Endothelial cell of umbilical vein (primary cell): ENCODE data around the gene BORCS5. TPM values are rescaled to one million over a fixed set of nuclear protein-coding genes. Genes with fewer than 3 reads are reported as not detected.

ENCODE experiments used
- BruUV-seq: library from RNA; stranded (reverse); fragments of 400-500 nt; replicated peaks from 2 replicates; lab custom pipeline; 2021; lab: Mats Ljungman, UMichigan
- CTCF ChIA-PET: fragments of 300-600, 350-600 bp; sonication (Branson Sonifier 250); formaldehyde crosslinking; loops from one replicate; lab custom pipeline; 2021; ENCODE audit warnings: antibody characterized with exemption, inconsistent platforms; lab: Charles Lee
- POLR2A ChIA-PET: fragments of 300-600, 350-600 bp; sonication (Branson Sonifier 250); formaldehyde crosslinking; loops from one replicate; lab custom pipeline; 2021; ENCODE audit warnings: antibody characterized with exemption, inconsistent platforms; lab: Charles Lee
- DNase-seq: peaks from one replicate; pipeline ENCODE4 v3.0.0-alpha.2; 2011; ENCODE audit warnings: low read depth, low spot score
- FAIRE-seq: peaks from 2 replicates; lab custom pipeline; 2011; peaks lifted over from hg19 to GRCh38; lab: Jason Lieb, UNC
- H2AFZ ChIP-seq: 2 replicates; pipeline ENCODE4 v1.6.0; 2012; ENCODE audit warnings: low read depth, low read length, control low read depth, inconsistent platforms
- H3K27ac ChIP-seq: 2 replicates; pipeline ENCODE4 v1.5.1; 2011; ENCODE audit warnings: low read depth, mild to moderate bottlenecking, control low read depth, low read length, moderate library complexity; ENCODE audit not compliant: insufficient read depth
- H3K27me3 ChIP-seq, 2 experiments: 2 replicates each; pipeline versions ENCODE4 v1.6.0 to v1.6.1; 2011; ENCODE audit warnings: low read length in 2 of 2, mixed read lengths in 1 of 2; ENCODE audit not compliant: control insufficient read depth in 2 of 2, insufficient read depth in 2 of 2
- H3K36me3 ChIP-seq, 2 experiments: 2 replicates in 1 of 2; 3 replicates in 1 of 2; pipeline ENCODE4 v1.5.1; 2011; ENCODE audit warnings: low read length in 2 of 2, mild to moderate bottlenecking in 1 of 2, moderate library complexity in 1 of 2; ENCODE audit not compliant: control insufficient read depth in 2 of 2, insufficient read depth in 2 of 2; ENCODE audit errors: extremely low read depth in 1 of 2
- H3K4me1 ChIP-seq: 3 replicates; pipeline ENCODE4 v1.5.1; 2011; ENCODE audit warnings: mild to moderate bottlenecking, low read length; ENCODE audit not compliant: control insufficient read depth, insufficient read depth; ENCODE audit errors: extremely low read depth
- H3K4me2 ChIP-seq: 2 replicates; pipeline ENCODE4 v1.6.1; 2011; ENCODE audit warnings: low read length, control low read depth, mixed read lengths; ENCODE audit not compliant: insufficient read depth
- H3K4me3 ChIP-seq, 3 experiments: fragments of 200-600 bp in 1 of 3; sonication (generic), shearing (Covaris generic) in 1 of 3; replicated peaks in 1 of 3; 2 replicates each; pipeline ENCODE4 v1.5.1; 2011 to 2016; ENCODE audit warnings: control low read depth in 3 of 3, low read length in 3 of 3, mild to moderate bottlenecking in 2 of 3, inconsistent platforms in 1 of 3, low read depth in 1 of 3, moderate library complexity in 1 of 3; ENCODE audit not compliant: insufficient read depth in 1 of 3
- H3K79me2 ChIP-seq: 2 replicates; pipeline ENCODE4 v1.6.0; 2012; ENCODE audit warnings: low read length, inconsistent platforms; ENCODE audit not compliant: control insufficient read depth, insufficient read depth
- H3K9ac ChIP-seq: replicated peaks from 2 replicates; pipeline ENCODE3; 2011; ENCODE audit warnings: low read length, control low read depth; ENCODE audit not compliant: insufficient read depth; ENCODE audit errors: extremely low read depth
- H3K9me1 ChIP-seq: replicated peaks from 3 replicates; pipeline ENCODE4 v1.6.0; 2011; ENCODE audit warnings: mild to moderate bottlenecking, low read length; ENCODE audit not compliant: control insufficient read depth, insufficient read depth; ENCODE audit errors: extremely low read depth
- H3K9me3 ChIP-seq: replicated peaks from 2 replicates; pipeline ENCODE4 v1.5.1; 2012; ENCODE audit warnings: low read length, inconsistent platforms; ENCODE audit not compliant: control insufficient read depth, insufficient read depth
- H4K20me1 ChIP-seq: replicated peaks from 2 replicates; pipeline ENCODE3; 2011; ENCODE audit warnings: mild to moderate bottlenecking, low read length; ENCODE audit not compliant: control insufficient read depth, insufficient read depth; ENCODE audit errors: extremely low read depth
- CTCF ChIP-seq, 2 donors: IDR thresholded peaks; 1 replicate in 1 of 2; 2 replicates in 1 of 2; pipeline ENCODE4 v1.5.1; 2011; ENCODE audit warnings: low read length in 2 of 2, mild to moderate bottlenecking in 2 of 2, moderate library complexity in 2 of 2, control low read depth in 1 of 2, inconsistent platforms in 1 of 2, low read depth in 1 of 2; ENCODE audit not compliant: insufficient read depth in 1 of 2; ENCODE audit errors: extremely low read depth in 1 of 2
- EZH2 ChIP-seq: IDR thresholded peaks from 2 replicates; pipeline ENCODE4 v1.6.1; 2012; ENCODE audit warnings: borderline replicate concordance, low read depth, mild to moderate bottlenecking, moderate library complexity, low read length, inconsistent platforms; ENCODE audit not compliant: severe bottlenecking
- FOS ChIP-seq: IDR thresholded peaks from 2 replicates; pipeline ENCODE4 v1.6.1; 2011; ENCODE audit warnings: mild to moderate bottlenecking, low read length, moderate library complexity, borderline replicate concordance; ENCODE audit not compliant: insufficient read depth
- GATA2 ChIP-seq: IDR thresholded peaks from 2 replicates; pipeline ENCODE4 v1.7.0; 2011; ENCODE audit warnings: low read depth, mild to moderate bottlenecking, moderate library complexity, mixed read lengths, low read length; ENCODE audit not compliant: insufficient read length, insufficient read depth
- JUN ChIP-seq: IDR thresholded peaks from 2 replicates; pipeline ENCODE4 v1.6.1; 2011; ENCODE audit warnings: borderline replicate concordance, low read depth; ENCODE audit not compliant: insufficient read length, insufficient read depth
- MAX ChIP-seq: IDR thresholded peaks from 2 replicates; pipeline ENCODE4 v1.6.1; 2011; ENCODE audit not compliant: insufficient read depth, insufficient read length
- MYC ChIP-seq: IDR thresholded peaks from one replicate; pipeline ENCODE4 v1.6.1; 2011; ENCODE audit warnings: mild to moderate bottlenecking, low read depth, low read length
- POLR2A ChIP-seq: IDR thresholded peaks from 2 replicates; pipeline ENCODE4 v1.6.1; 2012; ENCODE audit warnings: low read depth, mild to moderate bottlenecking, control low read depth, low read length
- POLR2AphosphoS5 ChIP-seq: IDR thresholded peaks from 2 replicates; pipeline ENCODE4 v1.6.1; 2012; ENCODE audit warnings: low read depth, mild to moderate bottlenecking, control low read depth, low read length, moderate library complexity; ENCODE audit not compliant: insufficient read depth
- dilution Hi-C: fragments of 300-500 bp; cut with MboI; formaldehyde crosslinking; loops from one replicate; pipeline ENCODE4 v1.15.0; 2019; ENCODE audit warnings: low sequenced_read_pairs; ENCODE audit not compliant: extremely low pct_ligation_motif_present
- intact Hi-C: fragments of 100-400 bp; cut with micrococcal nuclease; formaldehyde crosslinking; loops from one replicate; pipeline ENCODE4 v1.10.0; 2022
- polyA plus RNA-seq, 4 experiments: library from polyadenylated mRNA; depleted of rRNA in 3 of 4; stranded (reverse) in 3 of 4; unstranded in 1 of 4; fragments of >200 nt; gene quantifications; 2 replicates each; pipeline versions ENCODE4 v1.2.1 to v1.2.3, GENCODE V29; 2011 to 2012; ENCODE audit warnings: missing spikeins in 1 of 4
- total RNA-seq: library from RNA; stranded (reverse); gene quantifications from 2 replicates; pipeline ENCODE4 v1.2.3, GENCODE V29; 2021

BORCS5 gene
- total and polyA plus RNA-seq, 2 donors (not counting 3 experiments of a cell fraction or from before 2014, with no cell fraction given), result 8.3 to 10.5 TPM

GRCh38 chr12:12364787-12365445, 8.0 kb downstream of the BORCS5 start:
- DNase-seq (no peak), FAIRE-seq (no peak)
- peaks cover 0 to 2% of the 10 kb centered on the region in 2 experiments for H3K36me3 ChIP-seq
- H2AFZ ChIP-seq, result no peak overlapping the region
- no peaks in the 10 kb centered on the region for H3K9me3 ChIP-seq
- ChIA-PET POLR2A (no interaction called here), CTCF (no interaction called here)
- H3K27ac ChIP-seq, result no peak overlapping the region
- no peaks in the 10 kb centered on the region for H3K27me3 ChIP-seq
- H3K4me1 ChIP-seq, result no peaks in the 10 kb centered on the region
- H3K4me2 ChIP-seq, result no peak overlapping the region
- intact Hi-C loops (no loop called here), dilution Hi-C loops (no loop called here)
- H3K4me3 ChIP-seq, result no peak overlapping the region
- no peaks in the 10 kb centered on the region for H4K20me1 ChIP-seq
- H3K9me1 ChIP-seq, result no peaks in the 10 kb centered on the region
- no peak overlapping the region for H3K9ac ChIP-seq
- H3K79me2 ChIP-seq, result no peaks in the 10 kb centered on the region
- no peak for TF ChIP-seq MYC
- no peak for TF ChIP-seq POLR2AphosphoS5
- TF ChIP-seq CTCF (IDR thresholded peaks at IDR 0.05; ENCODE audit: extremely low read depth in 1 of 2, insufficient read depth in 1 of 2, low read depth in 1 of 2, low read length in 2 of 2), result no peak
- no peak for TF ChIP-seq EZH2
- TF ChIP-seq MAX, result no peak
- no peak for TF ChIP-seq POLR2A
- no peak for TF ChIP-seq GATA2
- TF ChIP-seq JUN, result no peak
- no peak for TF ChIP-seq FOS
- BruUV-seq, result no TSS peak
